GM23338 (cell line): Measurements from ENCODE around the gene PCSK6. TPM values are rescaled to one million over a fixed set of nuclear protein-coding genes. Genes with fewer than 3 reads are reported as not detected.

Experiments used
- ATAC-seq: fragments of 200-7000 bp; cut with Tn5 transposase; 3 replicates; pipeline ENCODE4 v1.9.1; 2020
- DNase-seq: peaks from one replicate; pipeline ENCODE4 v3.0.0-alpha.2; 2015; ENCODE audit warnings: low spot score
- H2AFZ ChIP-seq: fragments of 200-600 bp; sonication (generic); 2 replicates; pipeline ENCODE4 v1.8.0; 2016; ENCODE audit warnings: antibody characterized with exemption, mild to moderate bottlenecking, moderate library complexity
- H3F3A ChIP-seq: fragments of 200-600 bp; sonication (generic); replicated peaks from 2 replicates; pipeline ENCODE4 v1.8.0; 2017; ENCODE audit warnings: antibody characterized with exemption, mixed run types, low read depth
- H3K27ac ChIP-seq: fragments of 200-600 bp; sonication (generic); 2 replicates; pipeline ENCODE4 v1.6.1; 2016; ENCODE audit warnings: low read depth
- H3K27me3 ChIP-seq: fragments of 200-600 bp; sonication (generic); 2 replicates; pipeline ENCODE4 v1.8.0; 2016; ENCODE audit warnings: mild to moderate bottlenecking, mixed run types, moderate library complexity; ENCODE audit not compliant: insufficient read depth
- H3K36me3 ChIP-seq: fragments of 200-600 bp; sonication (generic); 2 replicates; pipeline ENCODE4 v1.8.0; 2016; ENCODE audit warnings: mild to moderate bottlenecking; ENCODE audit not compliant: insufficient read depth
- H3K4me1 ChIP-seq: fragments of 200-600 bp; sonication (generic); 2 replicates; pipeline ENCODE4 v1.8.0; 2016; ENCODE audit warnings: mild to moderate bottlenecking, moderate library complexity; ENCODE audit not compliant: insufficient read depth
- H3K4me2 ChIP-seq: fragments of 200-600 bp; sonication (generic); 2 replicates; pipeline ENCODE4 v1.7.1; 2017; ENCODE audit warnings: mixed run types
- H3K4me3 ChIP-seq: fragments of 200-600 bp; sonication (generic); 2 replicates; pipeline ENCODE4 v1.6.1; 2016; ENCODE audit warnings: mixed run types
- H3K79me2 ChIP-seq: fragments of 200-600 bp; sonication (generic); replicated peaks from 2 replicates; pipeline ENCODE4 v1.8.0; 2017; ENCODE audit warnings: mild to moderate bottlenecking; ENCODE audit not compliant: insufficient read depth
- H3K9me2 ChIP-seq: fragments of 200-600 bp; sonication (generic); 2 replicates; pipeline ENCODE4 v1.8.0; 2017; ENCODE audit not compliant: insufficient read depth
- H4K20me1 ChIP-seq: fragments of 200-600 bp; sonication (generic); replicated peaks from 2 replicates; pipeline ENCODE4 v1.8.0; 2017; ENCODE audit warnings: mild to moderate bottlenecking; ENCODE audit not compliant: insufficient read depth
- H3K27ac Mint-ChIP-seq: 2 replicates; pipeline ENCODE4 v1.8.0; 2020; ENCODE audit warnings: inconsistent platforms, mild to moderate bottlenecking, moderate library complexity, mixed read lengths
- H3K27me3 Mint-ChIP-seq: 3 replicates; pipeline ENCODE4 v1.8.0; 2022; ENCODE audit warnings: low read depth, mild to moderate bottlenecking, moderate library complexity, mixed read lengths, inconsistent platforms; ENCODE audit not compliant: insufficient read depth, poor library complexity
- H3K36me3 Mint-ChIP-seq: 3 replicates; pipeline ENCODE4 v1.8.0; 2021; ENCODE audit warnings: low read depth, mild to moderate bottlenecking, inconsistent platforms, moderate library complexity, mixed read lengths
- H3K4me1 Mint-ChIP-seq: 3 replicates; pipeline ENCODE4 v1.8.0; 2020; ENCODE audit warnings: mild to moderate bottlenecking, inconsistent platforms, mixed read lengths
- H3K4me3 Mint-ChIP-seq: 3 replicates; pipeline ENCODE4 v1.8.0; 2021; ENCODE audit warnings: moderate library complexity, mild to moderate bottlenecking, inconsistent platforms, mixed read lengths
- H3K9me3 Mint-ChIP-seq: 3 replicates; pipeline ENCODE4 v1.8.0; 2020; ENCODE audit warnings: moderate library complexity, mild to moderate bottlenecking, inconsistent platforms, mixed read lengths
- CREB1 ChIP-seq: fragments of 250-450 bp; sonication (Bioruptor Pico); IDR thresholded peaks from 2 replicates; pipeline ENCODE4 v1.5.0; 2020; ENCODE audit warnings: low read depth, mild to moderate bottlenecking, moderate library complexity
- CTCF ChIP-seq, 2 experiments: fragments of 200-600 bp in 1 of 2; sonication (generic) in 1 of 2; conservative IDR thresholded peaks; 2 replicates each; pipeline versions ENCODE4 v1.5.1 to v1.6.1; 2016 to 2017; ENCODE audit warnings: antibody characterized with exemption in 2 of 2, low read depth in 2 of 2, mild to moderate bottlenecking in 2 of 2, moderate library complexity in 1 of 2
- ETS1 ChIP-seq: IDR thresholded peaks from 2 replicates; pipeline ENCODE4 v1.6.1; 2016; ENCODE audit warnings: antibody characterized with exemption
- EZH2 ChIP-seq: fragments of 200-600 bp; sonication (generic); IDR thresholded peaks from one replicate; pipeline ENCODE4 v1.8.0; 2017; ENCODE audit warnings: antibody characterized with exemption, mild to moderate bottlenecking, low read depth; ENCODE audit not compliant: unreplicated experiment
- EZH2phosphoT487 ChIP-seq: fragments of 200-600 bp; sonication (generic); IDR thresholded peaks from one replicate; pipeline ENCODE4 v1.8.1; 2018; ENCODE audit warnings: antibody characterized with exemption; ENCODE audit not compliant: unreplicated experiment
- JUNB ChIP-seq: IDR thresholded peaks from one replicate; pipeline ENCODE4 v1.6.1; 2016; ENCODE audit warnings: antibody characterized with exemption; ENCODE audit not compliant: unreplicated experiment
- NANOG ChIP-seq: IDR thresholded peaks from 2 replicates; pipeline ENCODE4 v1.6.1; 2016; ENCODE audit warnings: antibody characterized with exemption, borderline replicate concordance
- POLR2AphosphoS5 ChIP-seq: IDR thresholded peaks from 2 replicates; pipeline ENCODE4 v1.6.1; 2016; ENCODE audit warnings: antibody characterized with exemption, low read depth
- REST ChIP-seq: IDR thresholded peaks from one replicate; pipeline ENCODE4 v1.6.1; 2018; ENCODE audit warnings: antibody characterized with exemption; ENCODE audit not compliant: unreplicated experiment
- STAT1 ChIP-seq: IDR thresholded peaks from one replicate; pipeline ENCODE4 v1.6.1; 2016; ENCODE audit warnings: antibody characterized with exemption; ENCODE audit not compliant: unreplicated experiment
- ZNF114 ChIP-seq: fragments of 250-450 bp; sonication (Bioruptor Pico); IDR thresholded peaks from 2 replicates; pipeline ENCODE4 v1.5.0; 2020; ENCODE audit warnings: mild to moderate bottlenecking, moderate library complexity
- ZNF331 ChIP-seq: fragments of 250-450 bp; sonication (Bioruptor Pico); IDR thresholded peaks from 2 replicates; pipeline ENCODE4 v1.5.0; 2020; ENCODE audit warnings: low read depth, mild to moderate bottlenecking, moderate library complexity
- ZNF462 ChIP-seq: fragments of 250-450 bp; sonication (Bioruptor Pico); IDR thresholded peaks from 2 replicates; pipeline ENCODE4 v1.5.0; 2020; ENCODE audit warnings: mild to moderate bottlenecking, moderate library complexity
- polyA plus RNA-seq: library from polyadenylated mRNA; unstranded; fragments of >200 nt; fragmentation: Nextera tagmentation; extraction: Ambion mirVana; gene quantifications from 2 replicates; pipeline ENCODE4 v1.2.1, GENCODE V29; 2016
- total RNA-seq: library from RNA; depleted of rRNA; stranded (reverse); fragments of >200 nt; shearing (Covaris generic); gene quantifications from 2 replicates; pipeline ENCODE4 v1.2.3, GENCODE V29; 2014

The PCSK6 gene
- total and polyA plus RNA-seq, 2 experiments from 2014 or later = 1.7 to 6.7 TPM

GRCh38 chr15:101376615-101377395 lies 112.7 kb downstream of the PCSK6 start:
- H2AFZ ChIP-seq = no peak overlapping the region
- Mint-ChIP-seq H3K27ac (no peak overlapping the region), H3K4me3 (no peak overlapping the region), H3K9me3 (no peaks in the 10 kb centered on the region), H3K4me1 (peaks cover 22% of the 10 kb centered on the region; the same call in 2 of the 3 replicates), H3K36me3 (no peaks in the 10 kb centered on the region), H3K27me3 (peaks cover 6% of the 10 kb centered on the region)
- no peaks in the 10 kb centered on the region for H3F3A ChIP-seq
- no peak overlapping the region for H3K27ac ChIP-seq
- no peak overlapping the region for H3K4me2 ChIP-seq
- DNase-seq (no peak), ATAC-seq (no peak)
- no peaks in the 10 kb centered on the region for H4K20me1 ChIP-seq
- H3K27me3 ChIP-seq = no peaks in the 10 kb centered on the region
- no peaks in the 10 kb centered on the region for H3K36me3 ChIP-seq
- H3K4me1 ChIP-seq = peaks cover 13% of the 10 kb centered on the region
- H3K9me2 ChIP-seq = no peaks in the 10 kb centered on the region
- H3K4me3 ChIP-seq = no peak overlapping the region
- TF ChIP-seq NANOG (no peak), EZH2phosphoT487 (no peak), ZNF462 (no peak), ZNF114 (CRISPR knock-in tag) (no peak), POLR2AphosphoS5 (no peak), STAT1 (no peak), JUNB (no peak), ZNF331 (CRISPR knock-in tag) (no peak), EZH2 (no peak), CREB1 (no peak), REST (no peak), ETS1 (no peak), CTCF (conservative IDR thresholded peaks at IDR 0.05; ENCODE audit: low read depth in 2 of 2) (no peak)
- no peaks in the 10 kb centered on the region for H3K79me2 ChIP-seq
